ENCODE data around the gene DDIT4L. TPM values are rescaled to one million over a fixed set of nuclear protein-coding genes. Genes with fewer than 3 reads are reported as not detected.

The DDIT4L gene
- total and polyA plus RNA-seq, 2 of the 13 experiments (the other 11 are each of a cell fraction or from before 2014, with no cell fraction given) = not detected

- no peak for ATAC-seq
Measured at GRCh38 chr4:100149190-100149589, 41.1 kb downstream of the DDIT4L start.

More at GRCh38 chr4:100149190-100149589, 41.1 kb downstream of the DDIT4L start:
- TF ChIP-seq ZNF207 (IDR thresholded peaks at IDR 0.05; ENCODE audit: borderline replicate concordance) = no peak
- TF ChIP-seq ZBTB26 (CRISPR knock-in tag; IDR thresholded peaks at IDR 0.05; ENCODE audit: borderline replicate concordance) = no peak
- TF ChIP-seq ZNF670 (CRISPR knock-in tag; IDR thresholded peaks at IDR 0.05; ENCODE audit: borderline replicate concordance) = no peak
- TF ChIP-seq JUN (CRISPR knock-in tag; IDR thresholded peaks at IDR 0.05) = no peak
- no peak for TF ChIP-seq POLR2G (IDR thresholded peaks at IDR 0.05; ENCODE audit: low read depth, low read length)
- TF ChIP-seq KAT2B (IDR thresholded peaks at IDR 0.05; ENCODE audit: borderline replicate concordance, low read depth, low read length) = no peak
- TF ChIP-seq HDAC2 (CRISPR knock-in tag; IDR thresholded peaks at IDR 0.05) = no peak
- TF ChIP-seq SNAPC5 (CRISPR knock-in tag; IDR thresholded peaks at IDR 0.05; ENCODE audit: borderline replicate concordance) = no peak
- no peak for TF ChIP-seq ZNF749 (CRISPR knock-in tag; IDR thresholded peaks at IDR 0.05; ENCODE audit: borderline replicate concordance)
- TF ChIP-seq ZNF276 (CRISPR knock-in tag; IDR thresholded peaks at IDR 0.05; ENCODE audit: low read depth) = no peak
- no peak for TF ChIP-seq ZNF609 (CRISPR knock-in tag; IDR thresholded peaks at IDR 0.05; ENCODE audit: borderline replicate concordance)
- no peak for TF ChIP-seq IRF1 (CRISPR knock-in tag; IDR thresholded peaks at IDR 0.05; ENCODE audit: low read depth)
- H3K4me3 ChIP-seq (replicated peaks in 1 of 3; ENCODE audit: insufficient read depth in 1 of 3, low read depth in 2 of 3, low read length in 3 of 3) = no peak overlapping the region
- H3K4me1 ChIP-seq (ENCODE audit: insufficient read depth, low read length) = no peaks in the 10 kb centered on the region
- no peak overlapping the region for H3K4me2 ChIP-seq (ENCODE audit: low read depth, low read length)
- H3K9ac ChIP-seq (ENCODE audit: insufficient read depth, low read depth, low read length) = no peak overlapping the region
- CTCF ChIA-PET (ENCODE audit: low intra/inter-chr PET ratio, low total read pairs) = no interaction called here
- no peaks in the 10 kb centered on the region for H3K9me3 ChIP-seq (ENCODE audit: low read length)
- 21% methylated on average over 6 of the region's 6 CpGs for WGBS (ENCODE audit: low lambda C conversion rate)
- H3K27me3 ChIP-seq (ENCODE audit: control insufficient read depth in 1 of 2, insufficient read depth in 2 of 2, low read length in 2 of 2) = no peaks in the 10 kb centered on the region
- intact Hi-C loops (cut with micrococcal nuclease; ENCODE audit: unreplicated experiment) (no loop called here), in situ Hi-C loops (cut with HindIII; ENCODE audit: extremely low pct_ligation_motif_present, low pct_unique_long_range_greater_than_20kb) (no loop called here)
- no peak for FAIRE-seq
- H3K79me2 ChIP-seq (ENCODE audit: insufficient read depth, low read length) = no peaks in the 10 kb centered on the region
- DNase-seq (ENCODE audit: low spot score) = no peak
- no TSS peak for BruUV-seq (replicated peaks)
- no peaks in the 10 kb centered on the region for H4K20me1 ChIP-seq (ENCODE audit: insufficient read depth, low read length)
- no peaks in the 10 kb centered on the region for H3K36me3 ChIP-seq (replicated peaks in 1 of 2; ENCODE audit: control insufficient read depth in 1 of 2, insufficient read depth in 2 of 2, low read length in 2 of 2)
- no peak overlapping the region for H3K27ac ChIP-seq (ENCODE audit: extremely low read length, insufficient read depth, low read length)
- H2AFZ ChIP-seq (ENCODE audit: low read length) = no peak overlapping the region
- POLR2A ChIA-PET = no interaction called here
